Thymus (tissue), 14 donors: ENCODE results near the gene KARS1. TPM values are rescaled to one million over a fixed set of nuclear protein-coding genes. Genes with fewer than 3 reads are reported as not detected.

Experiments used
- DNase-seq, 9 donors: peaks; one replicate each; pipeline ENCODE4 v3.0.0-alpha.2; 2013; ENCODE audit warnings: low spot score in 9 of 9, low read depth in 6 of 9, missing footprints in 1 of 9
- H3K27ac ChIP-seq, 2 donors: one replicate each; pipeline ENCODE4 v1.5.1; 2013; ENCODE audit warnings: control low read depth in 1 of 2, low read depth in 1 of 2, low read length in 1 of 2, mild to moderate bottlenecking in 1 of 2, moderate library complexity in 1 of 2
- H3K27me3 ChIP-seq, 2 donors: one replicate each; pipeline ENCODE4 v1.5.1; 2013; ENCODE audit warnings: low read length in 1 of 2; ENCODE audit not compliant: control insufficient read depth in 2 of 2, insufficient read depth in 1 of 2
- H3K36me3 ChIP-seq, 2 donors: one replicate each; pipeline ENCODE4 v1.5.1; 2013; ENCODE audit warnings: low read length in 1 of 2, mild to moderate bottlenecking in 1 of 2, moderate library complexity in 1 of 2; ENCODE audit not compliant: control insufficient read depth in 2 of 2, insufficient read depth in 2 of 2
- H3K4me1 ChIP-seq, 2 donors: one replicate each; pipeline ENCODE4 v1.5.1; 2013; ENCODE audit warnings: low read length in 2 of 2; ENCODE audit not compliant: control insufficient read depth in 2 of 2, insufficient read depth in 2 of 2
- H3K4me3 ChIP-seq, 2 donors: one replicate each; pipeline ENCODE4 v1.5.1; 2013; ENCODE audit warnings: low read length in 2 of 2, control low read depth in 1 of 2, mild to moderate bottlenecking in 1 of 2
- H3K9me3 ChIP-seq, 2 donors: one replicate each; pipeline ENCODE4 v1.5.1; 2013; ENCODE audit warnings: low read length in 1 of 2, mild to moderate bottlenecking in 1 of 2; ENCODE audit not compliant: control insufficient read depth in 2 of 2, insufficient read depth in 1 of 2
- WGBS: extraction: QIAGEN DNeasy Blood & Tissue Kit; methylation state at CpG from one replicate; pipeline ENCODE4 v1.1.7; 2013; 5-methylcytosine and 5-hydroxymethylcytosine counted together
- long read RNA-seq, 10 donors: transcript quantifications; one replicate each; lab custom pipeline, GENCODE V29; 2026
- polyA plus RNA-seq: library from polyadenylated mRNA; stranded (reverse); fragments of 200-250 nt; gene quantifications from one replicate; pipeline ENCODE4 v1.2.3, GENCODE V29; 2013
- total RNA-seq: library from RNA; stranded (reverse); fragments of 120-200 nt; gene quantifications from one replicate; pipeline ENCODE4 v1.2.4, GENCODE V29; 2013
- donor health status: healthy.

The KARS1 gene
- 149 TPM for total RNA-seq
- polyA plus RNA-seq, result 88.3 TPM
- long read RNA-seq, donor 1, transcript KARS-201 (14 exons, 2,005 nt), result major isoform, 6 of 8 reads
- long read RNA-seq, donor 1, partial matches to known transcripts, result 0 of 8 reads
- long read RNA-seq, donor 1, other reads (novel, unspliced or antisense), result 0 of 8 reads
- long read RNA-seq, donor 2, result 0 reads
- long read RNA-seq, donor 3, transcript KARS-211 (2 exons, 589 nt), result minor isoform, 23 of 101 reads
- long read RNA-seq, donor 3, transcript KARS-202 (15 exons, 2,421 nt), result minor isoform, 10 of 101 reads
- long read RNA-seq, donor 3, transcript KARS-201 (14 exons, 2,005 nt), result major isoform, 51 of 101 reads
- long read RNA-seq, donor 3, partial matches to known transcripts, result 16 of 101 reads
- long read RNA-seq, donor 3, other reads (novel, unspliced or antisense), result 0 of 101 reads
- long read RNA-seq, donor 4, transcript KARS-201 (14 exons, 2,005 nt), result major isoform, 18 of 31 reads
- long read RNA-seq, donor 4, transcript KARS-211 (2 exons, 589 nt), result minor isoform, 6 of 31 reads
- long read RNA-seq, donor 4, transcript KARS-202 (15 exons, 2,421 nt), result minor isoform, 6 of 31 reads
- long read RNA-seq, donor 4, partial matches to known transcripts, result 0 of 31 reads
- long read RNA-seq, donor 4, other reads (novel, unspliced or antisense), result 0 of 31 reads
- long read RNA-seq, donor 5, transcript KARS-202 (15 exons, 2,421 nt), result minor isoform, 8 of 124 reads
- long read RNA-seq, donor 5, transcript KARS-211 (2 exons, 589 nt), result minor isoform, 26 of 124 reads
- long read RNA-seq, donor 5, transcript KARS-201 (14 exons, 2,005 nt), result major isoform, 55 of 124 reads
- long read RNA-seq, donor 5, partial matches to known transcripts, result 34 of 124 reads
- long read RNA-seq, donor 5, other reads (novel, unspliced or antisense), result 0 of 124 reads
- long read RNA-seq, donor 6, transcript KARS-201 (14 exons, 2,005 nt), result major isoform, 16 of 21 reads
- long read RNA-seq, donor 6, partial matches to known transcripts, result 0 of 21 reads
- long read RNA-seq, donor 6, other reads (novel, unspliced or antisense), result 0 of 21 reads
- long read RNA-seq, donor 7, transcript KARS-201 (14 exons, 2,005 nt), result major isoform, 33 of 53 reads
- long read RNA-seq, donor 7, transcript KARS-202 (15 exons, 2,421 nt), result minor isoform, 9 of 53 reads
- long read RNA-seq, donor 7, transcript KARS-211 (2 exons, 589 nt), result minor isoform, 11 of 53 reads
- long read RNA-seq, donor 7, partial matches to known transcripts, result 0 of 53 reads
- long read RNA-seq, donor 7, other reads (novel, unspliced or antisense), result 0 of 53 reads
- long read RNA-seq, donor 8, transcript KARS-201 (14 exons, 2,005 nt), result major isoform, 18 of 22 reads
- long read RNA-seq, donor 8, partial matches to known transcripts, result 0 of 22 reads
- long read RNA-seq, donor 8, other reads (novel, unspliced or antisense), result 0 of 22 reads
- long read RNA-seq, donor 9, transcript KARS-211 (2 exons, 589 nt), result minor isoform, 9 of 25 reads
- long read RNA-seq, donor 9, transcript KARS-201 (14 exons, 2,005 nt), result major isoform, 13 of 25 reads
- long read RNA-seq, donor 9, partial matches to known transcripts, result 0 of 25 reads
- long read RNA-seq, donor 9, other reads (novel, unspliced or antisense), result 0 of 25 reads
- long read RNA-seq, donor 10, transcript KARS-201 (14 exons, 2,005 nt), result major isoform, 18 of 153 reads
- long read RNA-seq, donor 10, transcript KARS-211 (2 exons, 589 nt), result minor isoform, 11 of 153 reads
- long read RNA-seq, donor 10, partial matches to known transcripts, result 15 of 153 reads
- long read RNA-seq, donor 10, other reads (novel, unspliced or antisense), result 103 of 153 reads

GRCh38 chr16:75647492-75648264, at the start of gene KARS1, which contains the start of gene TERF2IP:
TSS of gene KARS1 (minus strand) at chr16:75647665. CDS start at chr16:75647639, 26 bp downstream.
TSS of gene TERF2IP (plus strand) at chr16:75647773. CDS start at chr16:75647883, 110 bp downstream.
- DNase-seq, result peak; percentile 88 to 97 (median 94)
- peaks cover 12 to 26% of the 10 kb centered on the region in 2 donors for H3K4me1 ChIP-seq
- peak within 1 kb of the TSS; percentile 100 for H3K27ac ChIP-seq
- H3K9me3 ChIP-seq, result no peaks in the 10 kb centered on the region
- peaks cover 3 to 15% of the 10 kb centered on the region in 2 donors for H3K36me3 ChIP-seq
- H3K4me3 ChIP-seq, result peak within 1 kb of the TSS; percentile 76 to 90
- no peaks in the 10 kb centered on the region for H3K27me3 ChIP-seq
- under 1% methylated on average over 76 of the region's 76 CpGs for WGBS

GRCh38 chr16:75695708-75696107, 48.2 kb upstream of the KARS1 start:
- Histone ChIP-seq H3K27me3 (no peaks in the 10 kb centered on the region), H3K4me1 (no peaks in the 10 kb centered on the region), H3K27ac (no peak overlapping the region), H3K9me3 (no peaks in the 10 kb centered on the region), H3K36me3 (no peaks in the 10 kb centered on the region), H3K4me3 (no peak overlapping the region)
- WGBS, result 92% methylated on average over 6 of the region's 6 CpGs
- no peak for DNase-seq

- H3K4me3 ChIP-seq, result no peak overlapping the region
- H3K9me3 ChIP-seq, result no peaks in the 10 kb centered on the region
- H3K4me1 ChIP-seq, result no peaks in the 10 kb centered on the region
- no peak for DNase-seq
- H3K27me3 ChIP-seq, result no peaks in the 10 kb centered on the region
- no peak overlapping the region for H3K27ac ChIP-seq
- no peaks in the 10 kb centered on the region for H3K36me3 ChIP-seq
Observed at GRCh38 chr16:75687361-75687760, 39.9 kb upstream of the KARS1 start.

- H3K27me3 ChIP-seq, result no peaks in the 10 kb centered on the region
- no peaks in the 10 kb centered on the region for H3K4me1 ChIP-seq
- H3K9me3 ChIP-seq, result no peaks in the 10 kb centered on the region
- H3K27ac ChIP-seq, result no peak overlapping the region
- 94% methylated on average over 14 of the region's 14 CpGs for WGBS
- no peaks in the 10 kb centered on the region for H3K36me3 ChIP-seq
- no peak for DNase-seq
- H3K4me3 ChIP-seq, result no peak overlapping the region
Observed at GRCh38 chr16:75682308-75682707, 34.8 kb upstream of the KARS1 start.

- no peak overlapping the region for H3K4me3 ChIP-seq
- no peaks in the 10 kb centered on the region for H3K27me3 ChIP-seq
- H3K4me1 ChIP-seq, result no peaks in the 10 kb centered on the region
Observed at GRCh38 chr16:75679366-75679765, 31.9 kb upstream of the KARS1 start.

GRCh38 chr16:75676909-75677308, 29.4 kb upstream of the KARS1 start, which contains the start of gene CPHXL2:
TSS of gene CPHXL2 (minus strand) at chr16:75677009. CDS start at chr16:75676999, 10 bp downstream.
- Histone ChIP-seq H3K36me3 (no peaks in the 10 kb centered on the region), H3K27ac (no peak within 1 kb of the TSS), H3K4me3 (no peak within 1 kb of the TSS), H3K4me1 (no peaks in the 10 kb centered on the region), H3K9me3 (no peaks in the 10 kb centered on the region), H3K27me3 (no peaks in the 10 kb centered on the region)
- 98% methylated on average over 4 of the region's 4 CpGs for WGBS
- DNase-seq, result no peak

More at GRCh38 chr16:75679366-75679765, 31.9 kb upstream of the KARS1 start:
- DNase-seq, result no peak
- no peak overlapping the region for H3K27ac ChIP-seq
- H3K9me3 ChIP-seq, result no peaks in the 10 kb centered on the region
- 93% methylated on average over 5 of the region's 5 CpGs for WGBS
- no peaks in the 10 kb centered on the region for H3K36me3 ChIP-seq

- H3K9me3 ChIP-seq, result no peaks in the 10 kb centered on the region
- H3K36me3 ChIP-seq, result no peaks in the 10 kb centered on the region
- H3K4me1 ChIP-seq, result no peaks in the 10 kb centered on the region
- no peak for DNase-seq
- H3K27ac ChIP-seq, result no peak overlapping the region
- no peaks in the 10 kb centered on the region for H3K27me3 ChIP-seq
- no peak overlapping the region for H3K4me3 ChIP-seq
Observed at GRCh38 chr16:75667503-75667902, 20.0 kb upstream of the KARS1 start.
